HG02840 (cell line): Measurements from ENCODE around the gene CADM2.
"Not testable (repeated sequence)": the region's sequence is repeated elsewhere in the genome, so short reads cannot be mapped to it uniquely, and the experiment has no call there.

Experiments
- ATAC-seq: cut with Tn5 transposase; IDR thresholded peaks from one replicate; pipeline ENCODE4 v1.9.1; 2021; ENCODE audit warnings: mild to moderate bottlenecking, moderate library complexity, moderate number of reproducible peaks; ENCODE audit not compliant: unreplicated experiment, low FRiP score

The CADM2 gene

DNA sequence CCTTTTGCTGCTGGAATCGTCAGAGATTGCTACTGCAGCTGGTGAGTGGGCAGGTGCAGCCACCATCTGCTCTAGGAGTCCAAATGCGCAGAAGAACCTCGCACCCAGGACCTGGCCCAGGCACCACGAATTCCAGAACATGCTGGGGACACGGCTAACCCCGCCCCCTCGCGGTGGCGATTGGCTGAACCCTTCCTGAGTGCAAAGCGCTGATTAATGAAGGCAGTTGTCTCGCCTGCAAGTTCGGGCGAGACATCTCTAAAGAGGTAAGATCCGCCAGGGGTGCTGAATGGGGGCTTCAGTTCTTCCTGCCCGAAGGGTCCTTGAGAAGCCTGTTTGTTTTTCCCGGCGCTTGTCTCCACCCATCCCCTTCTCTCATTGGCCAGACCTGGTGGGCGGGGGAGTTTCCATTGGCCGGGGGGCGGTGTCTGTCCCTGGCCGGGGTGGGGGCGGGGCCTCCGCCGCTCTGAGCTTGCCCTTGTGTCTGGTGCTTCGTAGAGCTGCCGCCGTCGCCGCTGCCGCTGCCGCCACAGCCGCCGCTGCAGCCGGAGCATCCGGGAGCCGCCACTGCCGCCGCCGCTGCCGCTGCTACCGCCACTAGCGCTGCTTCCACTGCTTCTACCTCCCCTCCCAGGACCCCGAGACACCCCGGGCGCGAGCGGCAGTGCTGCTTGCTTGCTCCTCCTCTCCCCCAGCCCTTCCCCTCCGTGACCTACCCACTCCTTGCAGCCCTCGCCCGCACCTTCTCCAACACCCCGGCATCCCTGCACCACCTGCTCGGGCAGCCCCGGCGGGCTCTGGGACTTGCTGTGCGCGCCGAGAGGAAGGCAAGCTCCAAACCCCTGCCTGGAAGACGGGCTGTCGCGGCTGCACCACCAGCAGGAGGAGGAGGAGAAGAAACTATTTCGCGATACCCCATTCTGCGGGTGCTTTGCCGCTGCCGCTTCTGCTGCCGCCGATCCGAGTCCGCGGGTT is at the start of gene CADM2:
Gene CADM2 (plus strand): TSS at position 495 of the 975 bp plus-strand sequence.
- peak; percentile 91 for ATAC-seq

- not testable (repeated sequence) for ATAC-seq
These were observed 40.2 kb upstream of the CADM2 start for GRCh38 chr3:84918592-84918991.

- ATAC-seq, result no peak
These were observed 36.1 kb upstream of the CADM2 start for GRCh38 chr3:84922682-84923081.

GRCh38 chr3:84925571-84925970 is 33.2 kb upstream of the CADM2 start:
- ATAC-seq, result no peak

GRCh38 chr3:84943379-84943778 is 15.4 kb upstream of the CADM2 start:
- no peak for ATAC-seq

- no peak for ATAC-seq
These were observed 12.5 kb upstream of the CADM2 start for GRCh38 chr3:84946240-84946639.

GRCh38 chr3:84959470-84960271 is 882 bp downstream of the CADM2 start:
- ATAC-seq, result no peak

DNA sequence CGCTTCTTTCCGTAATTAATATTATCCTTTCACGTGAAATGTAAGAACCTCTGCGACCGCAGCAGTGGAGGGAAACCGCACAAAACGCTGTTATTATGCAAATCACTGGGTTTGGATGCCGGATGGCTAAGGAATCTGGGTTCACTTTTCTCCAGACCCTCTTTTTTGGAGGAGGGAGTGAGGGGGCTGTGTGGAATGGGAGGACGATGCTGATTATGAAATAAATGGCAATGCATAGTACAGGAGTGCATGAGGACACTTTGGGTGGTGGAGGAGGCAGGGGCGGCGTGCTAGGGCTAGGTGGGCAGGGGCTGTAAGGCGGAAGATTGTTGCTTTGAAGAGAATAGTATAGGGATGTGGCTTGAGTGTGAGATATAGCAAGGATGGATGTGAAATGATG is 1.8 kb downstream of the CADM2 start:
- no peak for ATAC-seq

DNA sequence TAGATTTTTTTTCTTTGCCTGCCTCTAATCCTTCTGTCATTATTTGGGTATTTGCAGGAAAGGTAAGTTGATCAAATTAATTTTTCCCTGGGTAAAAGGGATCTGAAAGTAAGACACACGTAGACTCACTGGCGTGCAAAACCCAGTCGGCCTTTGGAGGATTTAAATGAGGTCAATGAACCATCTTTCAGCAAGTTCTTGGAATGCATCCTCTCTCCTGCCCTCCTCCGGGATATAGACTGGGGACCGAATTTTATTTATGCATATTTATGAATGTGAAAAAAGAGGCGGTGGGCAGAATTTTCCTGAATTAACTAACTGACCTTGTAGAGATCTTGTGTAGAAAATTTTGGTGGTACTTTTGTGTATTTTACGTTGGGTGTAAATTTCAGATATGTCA is 2.2 kb downstream of the CADM2 start:
- ATAC-seq, result no peak

GRCh38 chr3:84961521-84962255 is 2.9 kb downstream of the CADM2 start:
- ATAC-seq, result no peak

DNA sequence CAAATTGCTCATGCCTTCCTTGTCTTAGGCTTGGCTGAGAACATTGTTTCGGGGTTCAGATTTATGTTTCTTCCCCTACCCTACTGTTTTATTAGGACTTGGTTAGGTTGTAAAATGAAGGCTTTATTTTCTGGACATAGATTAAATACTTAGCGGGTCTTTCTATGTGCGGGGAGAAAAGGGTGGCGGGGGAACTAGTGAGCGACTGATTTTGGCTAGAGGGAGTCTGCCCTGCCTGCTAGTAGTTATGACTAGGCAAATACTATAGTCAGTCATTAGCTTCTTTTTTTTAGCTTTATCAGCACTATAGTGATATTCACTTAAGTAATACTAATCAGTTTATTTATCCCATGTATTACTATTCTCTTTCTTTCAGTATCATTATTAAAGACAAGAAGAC is 3.6 kb downstream of the CADM2 start:
- no peak for ATAC-seq

GRCh38 chr3:84963137-84963536 is 4.3 kb downstream of the CADM2 start:
- no peak for ATAC-seq

GRCh38 chr3:84965141-84965540 is 6.4 kb downstream of the CADM2 start:
- no peak for ATAC-seq

DNA sequence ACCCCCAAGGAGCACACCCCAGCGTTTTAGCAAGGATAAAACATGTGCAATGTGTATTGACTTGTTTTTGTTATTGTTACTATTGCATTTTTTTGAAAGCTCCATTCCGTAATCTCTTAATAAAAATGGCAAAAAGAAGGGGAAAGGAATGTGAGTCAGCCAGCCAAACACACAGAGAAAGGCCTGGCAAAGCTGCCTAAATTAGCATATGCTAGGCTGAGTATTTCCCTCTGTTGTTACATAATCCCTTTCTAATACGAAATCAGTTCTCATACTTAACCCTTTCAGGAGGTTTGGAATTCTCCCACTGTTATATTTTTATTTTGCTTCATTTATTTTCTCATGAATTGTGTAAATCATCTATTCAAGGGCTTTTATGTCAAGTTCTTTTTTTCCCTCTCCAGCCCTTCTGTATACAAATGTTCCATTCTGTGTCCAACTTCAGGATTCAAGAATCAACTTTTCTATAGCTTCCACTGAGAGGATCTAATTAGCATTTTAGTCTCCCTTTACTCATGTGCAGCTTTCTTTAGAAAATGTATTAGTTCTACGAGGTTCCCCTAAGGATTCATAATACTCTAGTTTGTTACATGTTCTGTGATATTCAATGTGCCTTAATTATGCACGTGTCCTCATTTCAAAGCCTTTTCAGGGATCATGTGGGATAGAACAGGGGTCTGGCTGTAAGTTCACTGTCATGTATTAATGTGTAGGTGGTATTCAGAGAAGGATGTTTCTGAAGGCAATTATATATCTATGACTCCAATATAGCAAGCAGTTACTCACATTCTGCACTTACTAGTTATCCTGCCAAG is 9.2 kb downstream of the CADM2 start:
- ATAC-seq, result no peak

- ATAC-seq, result no peak
These were observed 10.0 kb downstream of the CADM2 start for GRCh38 chr3:84968701-84969235.

GRCh38 chr3:84974347-84974746 is 15.6 kb downstream of the CADM2 start:
- no peak for ATAC-seq

DNA sequence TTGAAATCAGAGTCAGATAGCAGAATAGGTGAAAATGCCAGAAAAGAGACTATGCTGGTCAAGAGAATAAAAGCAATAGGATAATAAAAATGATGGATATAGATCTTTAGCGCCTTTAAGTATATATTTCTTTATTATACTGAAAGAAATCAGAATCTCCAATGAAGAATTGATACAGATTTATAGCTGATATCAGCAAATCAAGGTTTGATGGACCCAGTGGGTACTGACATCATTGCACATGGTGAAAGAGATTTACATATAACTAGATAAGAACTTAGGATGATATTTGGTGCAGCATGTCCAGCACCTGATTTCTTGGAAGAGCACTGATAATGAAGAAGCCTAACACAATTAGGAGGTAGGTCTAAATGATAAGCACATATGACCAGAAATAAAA is 18.2 kb downstream of the CADM2 start:
- ATAC-seq, result no peak

DNA sequence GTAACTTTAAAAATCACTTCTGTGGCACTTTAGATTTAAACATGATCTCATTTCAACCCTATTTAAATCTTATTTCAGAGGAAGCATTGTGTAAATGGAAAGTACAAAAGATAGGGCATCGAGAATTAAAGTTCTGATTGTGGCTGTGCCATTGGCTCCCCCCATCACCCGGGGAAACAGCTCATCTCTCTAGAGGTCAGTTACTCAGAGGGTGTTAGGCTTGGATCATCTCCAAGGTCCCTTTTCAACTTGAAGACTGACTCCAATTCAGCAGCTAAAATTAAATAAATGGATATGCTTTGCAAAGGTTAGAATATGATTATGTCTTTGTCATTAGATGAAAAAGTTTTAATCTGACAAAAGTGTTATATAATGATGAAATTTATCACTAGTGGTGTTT is 20.1 kb downstream of the CADM2 start:
- no peak for ATAC-seq

DNA sequence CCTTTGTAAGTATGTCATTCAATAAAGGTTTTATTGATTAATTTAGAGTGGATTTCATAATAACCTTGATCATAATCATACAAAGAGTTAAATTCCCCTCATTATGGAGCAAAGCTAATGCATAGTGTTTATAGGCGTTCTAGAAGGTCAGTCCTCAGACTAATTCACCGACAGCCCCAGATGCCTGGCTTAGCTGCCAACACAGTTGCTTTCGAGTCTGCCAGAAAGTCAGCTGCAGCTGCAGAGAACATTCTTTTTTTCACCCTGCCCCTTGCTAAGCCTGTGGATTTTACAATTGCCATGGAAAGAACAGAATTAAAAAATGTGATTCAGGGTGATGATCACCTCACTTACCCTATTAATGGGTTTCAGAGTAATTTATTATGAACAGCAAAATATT is 21.2 kb downstream of the CADM2 start:
- no peak for ATAC-seq

DNA sequence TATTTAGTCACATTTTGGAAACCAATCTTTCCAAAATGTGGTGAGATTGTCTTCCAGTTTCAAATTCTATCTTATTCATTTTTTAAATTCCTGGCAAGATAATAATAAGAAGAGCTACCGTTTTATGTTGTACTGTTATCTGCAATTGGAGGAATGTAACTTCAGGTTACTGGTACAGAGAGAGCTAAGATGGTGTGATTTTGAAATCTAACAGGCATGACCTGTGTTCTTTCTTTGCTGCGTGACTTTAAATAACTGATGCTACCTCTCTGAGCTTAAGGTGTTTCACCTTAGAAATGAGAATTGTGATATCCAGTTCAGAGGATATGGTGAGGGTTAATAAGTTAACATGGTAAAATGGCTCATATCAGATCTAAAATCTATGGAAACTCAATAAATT is 21.7 kb downstream of the CADM2 start:
- ATAC-seq, result no peak
